WTC11 (cell line): ENCODE measurements around the gene AXIN2. TPM values are rescaled to one million over a fixed set of nuclear protein-coding genes. Genes with fewer than 3 reads are reported as not detected.

Experiments used
- ATAC-seq: fragments of 200-7000 bp; cut with Tn5 transposase; 2 replicates; pipeline ENCODE4 v1.10.0; 2021; ENCODE audit warnings: mild to moderate bottlenecking, moderate library complexity
- CTCF ChIA-PET: fragments of 300-600 bp; sonication (Branson Sonifier 250); formaldehyde crosslinking; loops from one replicate; lab custom pipeline; 2021; ENCODE audit warnings: antibody characterized with exemption; lab: Charles Lee
- POLR2A ChIA-PET: fragments of 350-600 bp; sonication (Branson Sonifier 250); formaldehyde crosslinking; loops from one replicate; lab custom pipeline; 2021; ENCODE audit warnings: antibody characterized with exemption; lab: Charles Lee
- DNase-seq: peaks from one replicate; pipeline ENCODE4 v3.0.0; 2021; ENCODE audit warnings: low spot score
- H3K27ac Mint-ChIP-seq: 2 replicates; pipeline ENCODE4 v1.8.0; 2021; ENCODE audit warnings: mixed read lengths
- H3K27me3 Mint-ChIP-seq: 2 replicates; pipeline ENCODE4 v1.8.0; 2021; ENCODE audit warnings: low read depth, mild to moderate bottlenecking, moderate library complexity, mixed read lengths
- H3K36me3 Mint-ChIP-seq: 2 replicates; pipeline ENCODE4 v1.8.0; 2021; ENCODE audit warnings: mixed read lengths
- H3K4me1 Mint-ChIP-seq: 2 replicates; pipeline ENCODE4 v1.8.0; 2022; ENCODE audit warnings: mixed read lengths
- H3K4me3 Mint-ChIP-seq: 2 replicates; pipeline ENCODE4 v1.8.0; 2021; ENCODE audit warnings: mild to moderate bottlenecking, moderate library complexity, mixed read lengths
- H3K9me3 Mint-ChIP-seq: 2 replicates; pipeline ENCODE4 v1.8.0; 2021; ENCODE audit warnings: mixed read lengths
- CREM ChIP-seq: sonication (generic); formaldehyde crosslinking; IDR thresholded peaks from 2 replicates; pipeline ENCODE4 v1.8.1; 2022; ENCODE audit warnings: mild to moderate bottlenecking, missing genetic modification reagents, moderate library complexity
- CTCF ChIP-seq: fragments of 200-600 bp; IDR thresholded peaks from 2 replicates; pipeline ENCODE4 v1.8.0; 2022; ENCODE audit warnings: antibody characterized with exemption
- ERG ChIP-seq: fragments of 250-450 bp; sonication (Bioruptor Pico); IDR thresholded peaks from 2 replicates; pipeline ENCODE4 v1.8.0; 2021; ENCODE audit warnings: mild to moderate bottlenecking
- ESRRA ChIP-seq: sonication (generic); formaldehyde crosslinking; IDR thresholded peaks from 2 replicates; pipeline ENCODE4 v1.8.1; 2022; ENCODE audit warnings: mild to moderate bottlenecking, missing genetic modification reagents, borderline replicate concordance
- FOXJ3 ChIP-seq: sonication (generic); formaldehyde crosslinking; IDR thresholded peaks from 2 replicates; pipeline ENCODE4 v1.9.0; 2021; ENCODE audit warnings: missing genetic modification reagents, mild to moderate bottlenecking, borderline replicate concordance
- GRHL2 ChIP-seq: fragments of 250-450 bp; sonication (Bioruptor Pico); IDR thresholded peaks from 2 replicates; pipeline ENCODE4 v1.8.0; 2022; ENCODE audit warnings: mild to moderate bottlenecking, moderate library complexity; ENCODE audit not compliant: insufficient replicate concordance, severe bottlenecking
- NR2C2 ChIP-seq: sonication (generic); formaldehyde crosslinking; IDR thresholded peaks from 2 replicates; pipeline ENCODE4 v1.8.0; 2022; ENCODE audit warnings: mild to moderate bottlenecking, missing genetic modification reagents
- NR3C1 ChIP-seq: sonication (generic); formaldehyde crosslinking; conservative IDR thresholded peaks from 2 replicates; pipeline ENCODE4 v1.8.1; 2023; ENCODE audit warnings: low read depth, mild to moderate bottlenecking, missing genetic modification reagents
- OVOL2 ChIP-seq: fragments of 250-450 bp; sonication (Bioruptor Pico); IDR thresholded peaks from 2 replicates; pipeline ENCODE4 v1.9.0; 2021; ENCODE audit warnings: mild to moderate bottlenecking, borderline replicate concordance
- RORB ChIP-seq: fragments of 250-450 bp; sonication (Bioruptor Pico); IDR thresholded peaks from 2 replicates; pipeline ENCODE4 v1.9.0; 2021; ENCODE audit warnings: mild to moderate bottlenecking
- SP1 ChIP-seq: sonication (generic); formaldehyde crosslinking; conservative IDR thresholded peaks from 2 replicates; pipeline ENCODE4 v1.8.1; 2022; ENCODE audit warnings: missing genetic modification reagents
- TCF7 ChIP-seq: sonication (generic); formaldehyde crosslinking; IDR thresholded peaks from 2 replicates; pipeline ENCODE4 v1.8.0; 2022; ENCODE audit warnings: mild to moderate bottlenecking, low read depth, missing genetic modification reagents, moderate library complexity
- ZBTB21 ChIP-seq: sonication (generic); formaldehyde crosslinking; IDR thresholded peaks from 2 replicates; pipeline ENCODE4 v1.8.1; 2023; ENCODE audit warnings: mild to moderate bottlenecking, missing genetic modification reagents, borderline replicate concordance
- ZNF121 ChIP-seq: sonication (generic); formaldehyde crosslinking; IDR thresholded peaks from 2 replicates; pipeline ENCODE4 v1.8.0; 2023; ENCODE audit warnings: missing genetic modification reagents
- ZNF317 ChIP-seq: sonication (generic); formaldehyde crosslinking; IDR thresholded peaks from 2 replicates; pipeline ENCODE4 v1.8.1; 2023; ENCODE audit warnings: low read depth, mild to moderate bottlenecking, moderate library complexity, missing genetic modification reagents, borderline replicate concordance
- ZNF423 ChIP-seq: fragments of 250-450 bp; sonication (Bioruptor Pico); IDR thresholded peaks from 2 replicates; pipeline ENCODE4 v2.1.2; 2022; ENCODE audit warnings: mild to moderate bottlenecking, moderate library complexity
- ZNF532 ChIP-seq: fragments of 250-450 bp; sonication (Bioruptor Pico); IDR thresholded peaks from 2 replicates; pipeline ENCODE4 v1.9.0; 2021; ENCODE audit warnings: mild to moderate bottlenecking, borderline replicate concordance
- ZNF671 ChIP-seq: fragments of 250-450 bp; sonication (Bioruptor Pico); IDR thresholded peaks from 2 replicates; pipeline ENCODE4 v1.8.0; 2021; ENCODE audit warnings: mild to moderate bottlenecking
- total RNA-seq: library from RNA; stranded (reverse); gene quantifications from 3 replicates; pipeline ENCODE4 v1.2.3, GENCODE V29; 2021
- TF ChIP-seq, protein P1 (sequence below): sonication (generic); formaldehyde crosslinking; IDR thresholded peaks from 2 replicates; pipeline ENCODE4 v1.8.1; 2022; ENCODE audit warnings: missing genetic modification reagents, borderline replicate concordance
- TF ChIP-seq, protein P2 (sequence below): sonication (generic); formaldehyde crosslinking; IDR thresholded peaks from 2 replicates; pipeline ENCODE4 v1.8.0; 2022; ENCODE audit warnings: mild to moderate bottlenecking, missing genetic modification reagents

The AXIN2 gene
- total RNA-seq, 1 experiment from 2014 or later: 35.0 TPM

- TF ChIP-seq, protein P1, sequence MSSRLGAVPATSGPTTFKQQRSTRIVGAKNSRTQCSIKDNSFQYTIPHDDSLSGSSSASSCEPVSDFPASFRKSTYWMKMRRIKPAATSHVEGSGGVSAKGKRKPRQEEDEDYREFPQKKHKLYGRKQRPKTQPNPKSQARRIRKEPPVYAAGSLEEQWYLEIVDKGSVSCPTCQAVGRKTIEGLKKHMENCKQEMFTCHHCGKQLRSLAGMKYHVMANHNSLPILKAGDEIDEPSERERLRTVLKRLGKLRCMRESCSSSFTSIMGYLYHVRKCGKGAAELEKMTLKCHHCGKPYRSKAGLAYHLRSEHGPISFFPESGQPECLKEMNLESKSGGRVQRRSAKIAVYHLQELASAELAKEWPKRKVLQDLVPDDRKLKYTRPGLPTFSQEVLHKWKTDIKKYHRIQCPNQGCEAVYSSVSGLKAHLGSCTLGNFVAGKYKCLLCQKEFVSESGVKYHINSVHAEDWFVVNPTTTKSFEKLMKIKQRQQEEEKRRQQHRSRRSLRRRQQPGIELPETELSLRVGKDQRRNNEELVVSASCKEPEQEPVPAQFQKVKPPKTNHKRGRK (CRISPR knock-in tag): no peak
- no peak for TF ChIP-seq ERG (CRISPR knock-in tag)
Measured at GRCh38 chr17:65542610-65543009, 18.8 kb downstream of the AXIN2 start (continued).

DNA sequence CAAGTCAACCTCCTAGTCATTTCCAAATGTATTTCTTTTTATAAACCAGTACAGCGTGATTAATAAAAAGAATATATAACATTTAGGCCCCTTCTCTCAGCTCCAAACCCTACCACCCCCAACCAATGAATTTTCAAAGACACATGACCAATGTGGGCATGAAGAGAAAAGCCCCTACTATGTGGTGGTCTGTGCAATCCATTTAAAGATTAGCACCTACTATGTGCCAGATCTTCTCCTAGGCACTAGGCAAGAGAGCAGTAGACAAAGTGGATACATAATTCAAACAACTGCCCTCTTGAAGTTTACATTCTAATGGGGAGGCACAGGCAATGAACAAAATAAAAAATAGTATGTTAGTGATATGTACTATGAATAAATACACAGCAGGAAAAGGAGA, 19.4 kb downstream of the AXIN2 start:
- ChIA-PET CTCF (no interaction called here), POLR2A (no interaction called here)
- Mint-ChIP-seq H3K9me3 (peaks cover 5% of the 10 kb centered on the region), H3K27ac (no peak overlapping the region; the same call in 1 of the 2 replicates), H3K4me3 (no peak overlapping the region), H3K27me3 (no peaks in the 10 kb centered on the region), H3K4me1 (peaks cover 67% of the 10 kb centered on the region), H3K36me3 (peaks cover 57% of the 10 kb centered on the region)
- DNase-seq: no peak
- no peak for TF ChIP-seq ESRRA (CRISPR knock-in tag)
- TF ChIP-seq GRHL2 (CRISPR knock-in tag): no peak
- TF ChIP-seq, protein P1 (CRISPR knock-in tag): no peak
- TF ChIP-seq, protein P2, sequence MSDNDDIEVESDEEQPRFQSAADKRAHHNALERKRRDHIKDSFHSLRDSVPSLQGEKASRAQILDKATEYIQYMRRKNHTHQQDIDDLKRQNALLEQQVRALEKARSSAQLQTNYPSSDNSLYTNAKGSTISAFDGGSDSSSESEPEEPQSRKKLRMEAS: no peak
- no peak for TF ChIP-seq ZNF317 (CRISPR knock-in tag)
- TF ChIP-seq ZNF121: no peak
- no peak for TF ChIP-seq NR2C2 (CRISPR knock-in tag)
- TF ChIP-seq FOXJ3 (CRISPR knock-in tag): no peak
- no peak for TF ChIP-seq RORB
- TF ChIP-seq SP1 (CRISPR knock-in tag): no peak
- TF ChIP-seq TCF7 (CRISPR knock-in tag): no peak
- TF ChIP-seq CREM (CRISPR knock-in tag): no peak
- TF ChIP-seq CTCF: no peak
- no peak for TF ChIP-seq ZNF532
- TF ChIP-seq OVOL2: no peak
- no peak for TF ChIP-seq ZBTB21 (CRISPR knock-in tag)
- TF ChIP-seq ZNF671 (CRISPR knock-in tag): no peak
- no peak for TF ChIP-seq NR3C1 (CRISPR knock-in tag)
- no peak for TF ChIP-seq ERG (CRISPR knock-in tag)
- no peak for TF ChIP-seq ZNF423 (CRISPR knock-in tag)
- no peak for ATAC-seq
